ENCODE data around the gene PUS1. TPM values are rescaled to one million over a fixed set of nuclear protein-coding genes. Genes with fewer than 3 reads are reported as not detected.

The PUS1 gene
- total RNA-seq, 1 donor from 2014 or later = 19.9 TPM

- Histone ChIP-seq H3K36me3 (no peaks in the 10 kb centered on the region), H3K27ac (peak overlapping the region; percentile 96), H3K27me3 (no peaks in the 10 kb centered on the region), H3K4me3 (peak overlapping the region; percentile 80), H3K4me1 (peaks cover 29% of the 10 kb centered on the region), H3K9me3 (no peaks in the 10 kb centered on the region)
- DNase-seq (peak; percentile 96), ATAC-seq (peak; percentile 87)
- intact Hi-C loops (cut with DNase I) = loop anchor here (5.0 kb wide), 1 partner anchor 46 kb away; no protein-coding TSS in a partner anchor
- TF ChIP-seq, protein P1, sequence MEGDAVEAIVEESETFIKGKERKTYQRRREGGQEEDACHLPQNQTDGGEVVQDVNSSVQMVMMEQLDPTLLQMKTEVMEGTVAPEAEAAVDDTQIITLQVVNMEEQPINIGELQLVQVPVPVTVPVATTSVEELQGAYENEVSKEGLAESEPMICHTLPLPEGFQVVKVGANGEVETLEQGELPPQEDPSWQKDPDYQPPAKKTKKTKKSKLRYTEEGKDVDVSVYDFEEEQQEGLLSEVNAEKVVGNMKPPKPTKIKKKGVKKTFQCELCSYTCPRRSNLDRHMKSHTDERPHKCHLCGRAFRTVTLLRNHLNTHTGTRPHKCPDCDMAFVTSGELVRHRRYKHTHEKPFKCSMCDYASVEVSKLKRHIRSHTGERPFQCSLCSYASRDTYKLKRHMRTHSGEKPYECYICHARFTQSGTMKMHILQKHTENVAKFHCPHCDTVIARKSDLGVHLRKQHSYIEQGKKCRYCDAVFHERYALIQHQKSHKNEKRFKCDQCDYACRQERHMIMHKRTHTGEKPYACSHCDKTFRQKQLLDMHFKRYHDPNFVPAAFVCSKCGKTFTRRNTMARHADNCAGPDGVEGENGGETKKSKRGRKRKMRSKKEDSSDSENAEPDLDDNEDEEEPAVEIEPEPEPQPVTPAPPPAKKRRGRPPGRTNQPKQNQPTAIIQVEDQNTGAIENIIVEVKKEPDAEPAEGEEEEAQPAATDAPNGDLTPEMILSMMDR (IDR thresholded peaks at IDR 0.05) = no peak
These were observed 32.8 kb upstream of the PUS1 start for GRCh38 chr12:131896080-131896810.

DNA sequence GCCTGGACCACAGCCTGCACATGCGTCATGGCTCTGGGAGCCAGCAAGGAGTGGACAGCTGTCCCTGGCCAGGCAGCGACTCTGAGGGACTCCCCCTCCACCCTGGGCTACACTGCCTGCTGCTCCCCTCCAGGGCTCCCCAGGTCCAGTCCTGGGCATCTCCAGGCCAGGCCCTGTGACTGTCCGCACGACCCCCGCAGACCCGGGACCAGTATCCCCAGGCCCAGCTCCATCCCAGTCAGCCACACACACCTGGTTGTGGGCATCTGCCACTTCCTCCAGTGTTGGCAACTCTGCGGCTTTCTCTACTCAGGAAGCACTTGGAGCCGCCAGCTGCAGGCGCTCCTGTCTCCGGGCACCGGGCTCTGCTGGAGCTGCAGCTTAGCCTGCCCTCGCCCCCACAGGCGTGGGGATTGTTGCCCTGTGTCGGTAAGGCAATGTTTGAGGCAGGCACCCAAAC is 32.2 kb upstream of the PUS1 start:
- peak overlapping the region; percentile 96 for H3K27ac ChIP-seq
- H3K4me1 ChIP-seq = peaks cover 33% of the 10 kb centered on the region
- H3K27me3 ChIP-seq = no peaks in the 10 kb centered on the region
- DNase-seq = no peak
- H3K9me3 ChIP-seq = no peaks in the 10 kb centered on the region
- intact Hi-C loops (cut with DNase I) = loop anchor here (5.0 kb wide), 1 partner anchor 45 kb away; no protein-coding TSS in a partner anchor
- H3K4me3 ChIP-seq = peak overlapping the region; percentile 80
- H3K36me3 ChIP-seq = no peaks in the 10 kb centered on the region
- no peak for ATAC-seq
- TF ChIP-seq, protein P1 (IDR thresholded peaks at IDR 0.05) = no peak

- Histone ChIP-seq H3K4me3 (no peak overlapping the region), H3K9me3 (no peaks in the 10 kb centered on the region), H3K27me3 (no peaks in the 10 kb centered on the region), H3K27ac (peak overlapping the region; percentile 96), H3K36me3 (no peaks in the 10 kb centered on the region), H3K4me1 (peaks cover 38% of the 10 kb centered on the region)
- TF ChIP-seq, protein P1 (IDR thresholded peaks at IDR 0.05) = no peak
- no peak for DNase-seq
- intact Hi-C loops (cut with DNase I) = loop anchor here (5.0 kb wide), 1 partner anchor 45 kb away; no protein-coding TSS in a partner anchor
- ATAC-seq = no peak
These were observed 31.8 kb upstream of the PUS1 start for GRCh38 chr12:131897276-131897675.

DNA sequence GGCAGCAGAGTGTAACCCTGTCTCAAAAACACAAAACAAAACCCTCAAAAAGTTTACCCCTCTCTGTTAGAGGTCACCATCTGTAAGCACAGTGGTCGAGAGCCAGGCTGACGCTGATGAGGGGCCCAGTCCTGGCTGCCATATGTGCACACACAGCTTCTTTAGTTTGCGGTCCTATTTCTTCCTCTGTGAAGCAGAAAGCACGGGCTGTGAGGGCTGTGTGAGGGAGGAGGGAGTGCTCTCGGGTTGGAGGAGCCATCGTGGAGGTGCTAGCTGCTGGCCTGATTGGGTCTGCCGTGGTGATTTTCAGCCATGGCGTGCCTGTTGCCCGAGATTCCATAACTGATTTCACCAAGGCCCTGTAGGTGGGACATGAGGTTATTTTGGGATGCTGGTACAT is 31.2 kb upstream of the PUS1 start:
- ATAC-seq = no peak
- no peaks in the 10 kb centered on the region for H3K9me3 ChIP-seq
- H3K36me3 ChIP-seq = no peaks in the 10 kb centered on the region
- H3K27ac ChIP-seq = no peak overlapping the region
- no peak overlapping the region for H3K4me3 ChIP-seq
- TF ChIP-seq, protein P1 (IDR thresholded peaks at IDR 0.05) = no peak
- intact Hi-C loops (cut with DNase I) = loop anchor here (5.0 kb wide), 1 partner anchor 44 kb away; no protein-coding TSS in a partner anchor
- no peaks in the 10 kb centered on the region for H3K27me3 ChIP-seq
- no peak for DNase-seq
- H3K4me1 ChIP-seq = peaks cover 41% of the 10 kb centered on the region

GRCh38 chr12:131900397-131900796 is 28.7 kb upstream of the PUS1 start:
- peaks cover 40% of the 10 kb centered on the region for H3K4me1 ChIP-seq
- H3K36me3 ChIP-seq = no peaks in the 10 kb centered on the region
- intact Hi-C loops (cut with DNase I) = no loop called here
- no peaks in the 10 kb centered on the region for H3K9me3 ChIP-seq
- no peak overlapping the region for H3K27ac ChIP-seq
- H3K27me3 ChIP-seq = no peaks in the 10 kb centered on the region
- TF ChIP-seq, protein P1 (IDR thresholded peaks at IDR 0.05) = no peak
- H3K4me3 ChIP-seq = no peak overlapping the region
- no peak for ATAC-seq
- DNase-seq = no peak
